ENCODE data around the gene MIP. TPM values are rescaled to one million over a fixed set of nuclear protein-coding genes. Genes with fewer than 3 reads are reported as not detected.

Gene MIP
- total and polyA plus RNA-seq, 2 of the 13 experiments (the other 11 are each of a cell fraction or from before 2014, with no cell fraction given) = not detected

- TF ChIP-seq SATB2 (CRISPR knock-in tag; IDR thresholded peaks at IDR 0.05) (no peak), MTA1 (CRISPR knock-in tag; IDR thresholded peaks at IDR 0.05; ENCODE audit: borderline replicate concordance) (peak; percentile 71; the same call in 1 of the 2 replicates), MTERF4 (CRISPR knock-in tag; IDR thresholded peaks at IDR 0.05) (peak; percentile 71; the same call in 1 of the 2 replicates), PAF1 (CRISPR knock-in tag; IDR thresholded peaks at IDR 0.05) (no peak), ATAD3A (CRISPR knock-in tag; IDR thresholded peaks at IDR 0.05) (no peak), NFIB (CRISPR knock-in tag; IDR thresholded peaks at IDR 0.05; ENCODE audit: borderline replicate concordance) (no peak), ZNF724P (CRISPR knock-in tag; IDR thresholded peaks at IDR 0.05; ENCODE audit: borderline replicate concordance) (no peak), SOX6 (IDR thresholded peaks at IDR 0.05) (no peak), SOX6 (CRISPR knock-in tag; IDR thresholded peaks at IDR 0.05) (peak; percentile 61), ZNF12 (CRISPR knock-in tag; IDR thresholded peaks at IDR 0.05) (no peak; the same call in 1 of the 2 replicates), NCOA1 (CRISPR knock-in tag; IDR thresholded peaks at IDR 0.05) (peak; percentile 49; the same call in 1 of the 2 replicates), ZNF670 (CRISPR knock-in tag; IDR thresholded peaks at IDR 0.05; ENCODE audit: borderline replicate concordance) (peak; percentile 72; the same call in 1 of the 2 replicates), HMGA1 (CRISPR knock-in tag; conservative IDR thresholded peaks at IDR 0.05) (no peak), ZFP90 (CRISPR knock-in tag; IDR thresholded peaks at IDR 0.05; ENCODE audit: borderline replicate concordance) (peak; percentile 84; the same call in 1 of the 2 replicates), HNF4A (CRISPR knock-in tag; IDR thresholded peaks at IDR 0.05) (0 out of 2 replicates have a peak, but pooled peaks have one; percentile 15), FOXA1 (IDR thresholded peaks at IDR 0.05) (no peak), FOXA1 (CRISPR knock-in tag; IDR thresholded peaks at IDR 0.05) (peak; percentile 55), ARHGAP35 (CRISPR knock-in tag; IDR thresholded peaks at IDR 0.05; ENCODE audit: borderline replicate concordance) (peak; percentile 81; the same call in 1 of the 2 replicates), ZBTB44 (CRISPR knock-in tag; IDR thresholded peaks at IDR 0.05) (0 out of 2 replicates have a peak, but pooled peaks have one; percentile 49), NCOA5 (CRISPR knock-in tag; IDR thresholded peaks at IDR 0.05) (no peak), SKIL (CRISPR knock-in tag; IDR thresholded peaks at IDR 0.05; ENCODE audit: borderline replicate concordance) (peak; percentile 66; the same call in 1 of the 2 replicates), LBX2 (CRISPR knock-in tag; IDR thresholded peaks at IDR 0.05; ENCODE audit: borderline replicate concordance) (no peak; the same call in 1 of the 2 replicates), ZNF709 (CRISPR knock-in tag; IDR thresholded peaks at IDR 0.05) (peak; percentile 88), ZNF317 (CRISPR knock-in tag; IDR thresholded peaks at IDR 0.05) (no peak; the same call in 1 of the 2 replicates), PHB2 (IDR thresholded peaks at IDR 0.05; ENCODE audit: partially characterized antibody) (no peak)
- TF ChIP-seq, protein P1, sequence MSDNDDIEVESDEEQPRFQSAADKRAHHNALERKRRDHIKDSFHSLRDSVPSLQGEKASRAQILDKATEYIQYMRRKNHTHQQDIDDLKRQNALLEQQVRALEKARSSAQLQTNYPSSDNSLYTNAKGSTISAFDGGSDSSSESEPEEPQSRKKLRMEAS (IDR thresholded peaks at IDR 0.05) = peak; percentile 100
Measured at GRCh38 chr12:56468216-56469006, 14.0 kb upstream of the MIP start, which contains the start of gene SPRYD4 (continued).

Measured in HepG2 (cell line).